Stimulated activated CD4-positive, alpha-beta T cell treated with anti-CD3 and anti-CD28 coated beads, Interleukin-1b, Interleukin-23, amount 100 ng/mL, for 48 hours (primary cell): ENCODE data around the gene TASOR2.

Experiments
- DNase-seq: peaks from one replicate; pipeline ENCODE4 v3.0.0-alpha.2; 2020

TASOR2 gene

GRCh38 chr10:5656737-5657579 lies 27.7 kb upstream of the TASOR2 start:
- no peak for DNase-seq

- DNase-seq = no peak
These were observed 25.6 kb upstream of the TASOR2 start for GRCh38 chr10:5658871-5659618.

DNA sequence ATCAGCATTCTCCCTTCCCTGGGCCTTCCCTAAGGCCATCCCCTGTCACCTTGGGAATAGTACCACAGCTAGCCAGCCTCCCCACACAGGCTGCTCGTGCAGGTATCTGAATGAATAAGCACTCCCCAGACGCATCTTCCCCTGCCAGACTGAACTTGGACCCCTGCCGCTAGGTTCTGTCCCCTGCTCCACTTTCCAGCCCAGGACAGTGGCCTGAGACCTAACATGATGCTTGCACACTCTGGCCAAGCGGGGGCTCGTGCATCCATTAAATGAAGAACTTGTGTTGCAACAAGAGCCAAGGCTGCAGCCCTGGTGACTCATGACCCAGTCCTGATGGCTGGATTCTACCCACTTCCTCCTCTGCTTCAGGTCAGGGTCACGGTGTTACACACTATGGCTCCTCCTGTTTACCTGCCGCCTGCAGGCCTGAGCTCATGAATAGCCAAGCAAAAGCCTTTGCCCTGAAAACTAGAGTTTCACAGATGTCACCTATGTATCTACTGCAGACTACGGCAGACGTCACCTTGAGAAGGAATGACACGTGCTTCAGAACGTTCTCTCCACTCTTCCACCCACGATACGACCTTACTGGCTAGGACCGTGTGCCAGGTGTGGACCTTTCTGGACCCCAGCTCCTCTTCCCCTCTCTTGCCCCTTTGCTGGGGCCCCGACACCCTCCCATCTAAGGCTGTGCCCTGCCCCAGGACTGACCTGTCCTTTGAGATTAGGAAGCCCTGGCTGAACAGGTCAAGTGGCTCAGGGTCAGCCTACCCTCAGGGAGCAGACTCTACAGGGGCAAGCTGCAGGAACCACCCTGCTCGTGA lies 24.7 kb upstream of the TASOR2 start:
- DNase-seq = no peak

GRCh38 chr10:5661043-5661442 lies 23.6 kb upstream of the TASOR2 start:
- DNase-seq = no peak

GRCh38 chr10:5662708-5663579 lies 21.7 kb upstream of the TASOR2 start:
- DNase-seq = no peak

GRCh38 chr10:5663692-5664427 lies 20.8 kb upstream of the TASOR2 start:
- DNase-seq = no peak

- no peak for DNase-seq
These were observed 19.1 kb upstream of the TASOR2 start for GRCh38 chr10:5665373-5666007.

DNA sequence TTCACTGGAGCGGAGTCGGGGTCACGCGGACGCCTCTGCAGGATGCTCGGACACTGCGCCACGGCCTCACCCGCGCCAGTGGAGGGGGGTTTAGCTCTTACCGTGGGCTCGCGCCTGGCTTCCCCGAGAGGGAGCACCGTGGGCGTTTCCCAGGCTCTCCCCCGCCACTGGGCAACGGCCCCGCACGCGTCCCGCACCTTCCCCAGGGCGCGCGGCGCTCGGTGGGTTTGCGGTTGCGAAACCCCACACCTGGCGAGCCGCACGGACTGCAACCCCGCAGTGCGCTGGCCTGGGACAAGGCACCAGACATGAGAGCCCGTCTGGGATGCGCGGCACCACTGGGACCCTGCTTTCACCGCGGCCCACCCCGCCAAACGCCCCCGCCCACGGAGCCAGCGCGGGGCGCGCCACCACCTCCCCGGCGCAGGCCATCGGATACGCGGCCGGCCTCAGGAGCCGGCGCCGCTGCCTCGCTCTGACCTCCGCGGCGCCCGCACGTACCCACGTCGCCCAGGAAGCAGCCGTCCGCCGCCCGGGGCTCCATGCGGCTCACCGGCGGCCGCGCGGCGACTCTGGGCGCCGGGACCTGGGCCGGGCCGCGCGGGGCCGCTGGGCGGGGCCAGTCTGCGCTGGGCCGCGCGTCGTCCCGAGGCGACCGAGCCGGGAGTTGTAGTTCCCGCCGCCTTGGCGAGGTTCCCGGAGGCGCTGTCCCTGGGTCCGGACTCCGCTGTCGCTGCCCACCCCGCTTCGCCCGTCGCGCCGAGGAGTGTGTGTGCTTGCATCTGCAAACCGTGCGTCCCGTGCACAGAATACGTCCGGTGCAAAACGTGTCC lies 18.4 kb upstream of the TASOR2 start, which contains the start of gene ASB13:
TSS of gene ASB13 (minus strand) at position 588 of the 833 bp plus-strand sequence. CDS start at position 544, 44 bp downstream.
- DNase-seq = peak; percentile 44

DNA sequence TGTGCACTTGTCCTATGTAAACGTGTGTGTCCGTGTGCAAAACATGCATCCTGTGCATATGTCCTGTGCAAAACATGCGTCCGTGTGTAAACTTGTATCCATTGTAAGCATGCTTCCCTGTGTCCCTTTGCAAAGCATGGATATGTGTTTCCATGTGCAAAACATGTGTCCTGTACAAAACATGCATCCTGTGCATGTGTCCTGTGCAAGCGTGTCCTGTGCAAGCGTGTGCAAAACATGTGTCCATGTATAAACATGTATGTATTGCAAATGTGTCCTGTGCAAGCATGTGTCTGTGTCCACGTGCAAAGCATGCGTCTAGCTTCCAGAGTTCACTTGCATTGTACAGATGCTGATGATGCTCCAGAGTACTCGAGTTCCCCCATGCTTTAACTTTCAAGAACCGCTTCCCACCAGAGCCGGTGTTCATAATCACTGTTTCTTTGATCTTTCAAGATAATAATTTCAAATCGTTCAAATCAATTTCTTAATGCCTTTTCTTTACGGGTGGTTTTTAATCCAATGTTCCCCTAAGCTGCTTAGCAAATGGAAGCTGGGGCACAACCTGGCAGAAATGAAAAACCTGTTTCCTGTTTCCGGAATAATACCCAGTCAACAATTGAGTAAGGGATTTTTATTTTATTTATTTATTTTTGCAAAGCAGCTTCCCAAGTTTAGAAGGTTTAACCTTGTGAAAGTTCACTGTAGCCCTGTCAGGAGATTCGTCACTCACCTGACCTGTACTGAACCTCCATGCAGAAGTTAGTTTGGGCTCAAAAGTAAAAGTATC lies 17.6 kb upstream of the TASOR2 start:
- DNase-seq = no peak

- DNase-seq = no peak
These were observed 16.2 kb upstream of the TASOR2 start for GRCh38 chr10:5668429-5668828.

DNA sequence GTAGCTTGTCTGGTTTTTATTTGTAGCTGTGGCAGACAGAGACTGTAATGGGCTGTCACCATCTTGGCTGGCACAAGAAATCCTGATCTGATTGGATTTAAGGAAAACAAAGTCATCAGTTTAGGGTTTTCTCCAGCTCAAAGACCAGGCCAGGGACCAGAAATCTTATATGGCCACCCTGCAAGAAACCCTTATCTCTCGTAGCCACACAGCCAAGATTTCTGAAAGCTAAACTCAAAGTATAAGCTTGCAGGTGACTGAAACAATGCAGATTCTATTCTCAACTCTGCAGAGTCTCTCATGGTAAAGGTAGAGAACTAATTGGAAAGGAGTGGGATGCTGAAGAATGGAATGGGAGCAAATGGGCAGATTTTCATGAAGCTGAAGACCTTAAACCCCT lies 15.0 kb upstream of the TASOR2 start:
- no peak for DNase-seq

DNA sequence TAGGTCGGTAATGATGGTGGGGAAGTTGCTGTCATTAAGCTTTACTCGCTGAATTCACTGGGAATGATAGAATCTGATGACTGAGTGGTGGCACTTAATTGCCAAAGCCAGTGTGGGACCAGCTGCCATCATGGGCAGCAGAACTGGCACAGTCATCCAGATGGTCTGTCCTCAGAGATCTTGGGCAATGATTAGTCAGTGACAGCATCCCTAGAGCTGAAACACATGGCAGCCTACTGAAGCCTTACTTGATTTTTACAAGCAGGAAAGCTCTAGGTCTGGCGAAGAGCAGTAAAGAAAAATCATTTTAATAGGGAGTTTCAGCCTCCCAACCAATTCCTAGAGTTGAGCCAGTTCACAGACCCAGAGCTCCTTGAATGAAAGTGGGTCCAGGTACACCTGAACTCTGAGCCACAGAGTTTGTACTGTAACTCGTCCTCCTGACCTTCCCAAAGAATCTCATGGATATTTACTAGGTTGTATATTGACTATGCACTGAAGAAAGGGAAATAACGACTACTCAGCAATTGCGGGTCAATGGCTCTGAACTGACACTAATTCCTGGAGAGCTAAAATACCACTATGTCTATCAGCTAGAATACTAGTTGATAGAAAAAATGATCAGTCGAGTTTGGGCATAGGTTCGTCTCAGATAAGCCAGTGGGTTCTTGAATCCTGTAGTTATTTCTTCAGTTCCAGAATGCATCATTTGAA lies 13.8 kb upstream of the TASOR2 start:
- no peak for DNase-seq

GRCh38 chr10:5678397-5679036 lies 6.1 kb upstream of the TASOR2 start:
- no peak for DNase-seq

DNA sequence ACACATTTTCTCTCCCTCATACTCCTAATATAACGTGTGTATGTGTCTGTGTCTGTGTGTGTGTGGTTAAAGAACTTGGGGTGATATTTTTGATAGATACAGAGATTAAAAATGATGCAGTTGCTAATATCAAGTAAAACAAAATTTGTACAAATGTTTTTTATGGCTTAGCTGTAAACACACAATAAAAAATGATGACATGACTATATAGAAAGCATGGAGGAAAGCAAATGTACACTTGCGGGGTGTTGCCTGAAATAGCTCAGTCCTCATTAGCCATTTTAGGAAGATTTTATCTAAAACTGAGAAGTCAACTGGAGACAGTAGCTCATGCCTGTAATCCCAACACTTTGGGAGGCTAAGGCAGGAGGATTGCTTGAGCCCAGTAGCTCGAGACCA lies 5.6 kb upstream of the TASOR2 start:
- DNase-seq = no peak

- DNase-seq = no peak
These were observed 5.0 kb upstream of the TASOR2 start for GRCh38 chr10:5679606-5680005.

GRCh38 chr10:5681930-5682329 lies 2.7 kb upstream of the TASOR2 start:
- no peak for DNase-seq

DNA sequence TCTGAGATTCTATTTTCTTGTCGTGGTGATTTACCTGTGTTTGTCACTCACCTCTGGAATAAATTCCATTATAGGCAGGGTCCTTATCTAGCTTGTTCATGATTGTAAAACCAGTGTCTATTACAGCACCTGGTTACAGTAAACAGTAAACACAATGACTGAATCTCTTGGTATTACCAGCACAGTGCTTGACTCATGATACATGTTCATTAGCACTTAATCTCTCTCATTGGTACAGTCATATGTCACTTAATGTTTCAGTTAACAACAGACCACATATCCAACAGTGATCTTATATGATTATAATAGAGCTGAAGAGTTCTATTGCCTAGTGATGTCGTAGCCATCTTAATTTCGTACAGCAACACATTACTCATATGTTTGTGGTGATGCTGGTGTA lies 1.6 kb upstream of the TASOR2 start:
- no peak for DNase-seq
